Fibroblast of skin of right biceps (primary cell): ENCODE data around the gene SLC6A3.

ENCODE experiments used
- DNase-seq: peaks from one replicate; pipeline ENCODE4 v3.0.0-alpha.2; 2013

Gene SLC6A3

DNA sequence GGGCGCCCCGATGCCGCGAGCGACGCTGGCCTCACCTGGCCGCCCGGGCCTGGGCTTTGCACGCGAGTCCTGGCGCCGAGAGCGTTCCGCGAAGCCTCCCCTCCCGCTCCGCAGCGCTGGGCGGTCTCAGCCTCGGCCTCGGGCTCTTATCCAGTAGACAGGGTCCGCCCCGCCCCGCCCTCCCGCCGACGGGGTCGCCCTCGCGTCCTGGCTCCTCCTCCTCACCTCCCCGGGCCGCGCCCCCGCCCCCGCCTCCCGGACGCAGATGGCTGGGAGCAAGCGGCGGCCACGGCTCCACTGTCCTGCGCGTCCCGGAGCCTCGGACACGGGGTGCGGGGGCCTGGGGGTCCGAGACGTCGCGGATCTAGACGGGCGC, at the start of gene SLC6A3:
TSS of gene SLC6A3 (minus strand) at position 128 of the 376 bp plus-strand sequence. CDS start 2,243 bp downstream, outside the sequence.
- no peak for DNase-seq

DNA sequence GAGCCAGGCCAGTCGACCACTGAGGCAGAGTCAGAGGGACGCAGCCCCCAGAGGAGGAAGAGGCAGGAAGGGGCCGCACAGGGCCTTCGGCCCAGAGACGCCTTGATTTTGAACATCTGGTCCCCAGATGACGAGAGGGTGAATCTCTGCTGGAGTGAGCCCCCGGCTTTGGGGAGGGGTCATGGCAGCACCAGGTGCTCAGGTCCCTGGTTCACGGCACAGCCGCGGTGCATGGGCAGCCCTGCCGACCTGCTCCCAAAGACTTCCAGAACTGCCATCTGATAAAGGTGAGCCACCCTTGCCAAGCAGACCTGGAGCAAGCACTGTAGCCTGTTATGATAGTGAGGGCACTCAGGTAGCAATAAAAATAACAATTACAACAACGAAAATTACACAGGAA, 48.7 kb upstream of the SLC6A3 start:
- DNase-seq = no peak

DNA sequence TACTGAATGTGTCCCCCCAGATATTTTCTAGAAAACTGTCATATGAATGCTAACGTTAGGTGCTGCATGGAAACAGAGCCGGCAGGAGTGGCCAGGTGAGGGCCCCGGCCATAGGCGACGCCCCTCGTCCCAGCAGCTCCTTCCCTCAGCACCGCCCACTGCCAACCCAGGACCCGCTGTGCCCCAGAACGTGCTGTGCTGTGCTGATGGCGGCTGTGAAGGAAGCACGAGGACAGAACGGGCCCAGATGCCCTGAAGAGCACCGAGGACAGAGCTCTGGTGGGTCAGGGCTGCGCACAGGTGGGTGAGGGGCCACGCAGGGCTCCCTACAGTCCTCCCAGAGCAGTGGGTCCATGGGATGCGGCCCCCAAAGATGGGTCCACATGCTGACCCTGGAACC, 48.2 kb upstream of the SLC6A3 start:
- no peak for DNase-seq

DNA sequence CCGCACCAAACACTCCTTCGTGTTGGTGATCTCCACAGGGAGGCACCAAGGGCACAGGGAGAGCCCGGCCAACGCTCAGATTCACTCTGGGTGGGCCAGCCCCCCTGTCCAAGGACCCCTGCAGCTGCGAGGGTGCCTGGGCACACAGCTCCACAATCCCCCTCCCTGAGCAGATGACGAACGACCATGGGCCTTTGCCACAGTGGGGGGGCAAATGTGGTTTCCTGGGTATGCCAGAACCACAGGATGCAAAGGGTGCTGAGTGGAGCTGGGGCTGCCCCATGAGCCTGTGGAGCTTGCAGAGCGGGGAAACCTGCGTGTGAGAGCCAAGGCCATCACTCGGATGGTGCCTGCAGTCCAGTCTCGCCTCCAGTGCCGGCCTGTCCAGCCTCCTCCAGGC, 47.5 kb upstream of the SLC6A3 start:
- DNase-seq = no peak

DNA sequence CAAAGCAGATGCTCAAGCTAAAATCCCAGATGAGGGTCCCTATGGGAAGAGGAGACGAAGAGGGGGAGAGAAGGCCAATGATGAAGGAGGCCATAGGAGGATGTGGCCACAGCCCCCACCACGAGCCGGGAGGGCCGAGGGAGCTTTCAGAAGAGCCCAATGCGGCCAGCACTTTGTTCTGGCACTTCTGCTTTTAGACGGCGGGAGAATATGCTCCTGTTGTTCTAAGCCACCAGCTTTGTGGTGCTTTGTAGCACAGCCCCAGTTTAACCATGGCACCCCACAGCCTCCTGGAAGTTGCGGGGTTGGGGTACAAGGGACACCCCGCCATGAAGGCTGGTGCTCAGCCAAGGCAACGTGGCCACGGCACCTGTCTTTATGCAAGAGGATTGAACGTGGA, 45.1 kb upstream of the SLC6A3 start:
- DNase-seq = no peak

DNA sequence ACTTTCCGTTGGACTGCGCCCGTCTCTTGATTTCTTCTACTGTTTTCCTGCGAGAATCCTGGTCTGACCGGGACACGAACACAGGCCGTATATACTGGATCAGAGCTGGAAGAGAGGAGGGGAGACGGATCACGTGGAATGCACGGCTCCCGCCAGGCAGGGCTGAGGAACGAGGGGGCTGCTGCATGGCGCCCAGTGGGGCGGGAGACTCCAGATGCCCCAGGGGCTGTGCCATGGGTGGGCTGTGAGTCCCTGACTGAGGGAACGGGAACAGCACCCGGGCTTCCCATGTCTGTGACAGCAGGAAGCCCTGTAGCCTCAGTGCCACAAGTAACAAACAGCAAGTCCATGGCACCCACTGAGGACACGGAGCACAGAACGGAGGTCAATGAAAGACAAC, 44.5 kb upstream of the SLC6A3 start:
- no peak for DNase-seq

DNA sequence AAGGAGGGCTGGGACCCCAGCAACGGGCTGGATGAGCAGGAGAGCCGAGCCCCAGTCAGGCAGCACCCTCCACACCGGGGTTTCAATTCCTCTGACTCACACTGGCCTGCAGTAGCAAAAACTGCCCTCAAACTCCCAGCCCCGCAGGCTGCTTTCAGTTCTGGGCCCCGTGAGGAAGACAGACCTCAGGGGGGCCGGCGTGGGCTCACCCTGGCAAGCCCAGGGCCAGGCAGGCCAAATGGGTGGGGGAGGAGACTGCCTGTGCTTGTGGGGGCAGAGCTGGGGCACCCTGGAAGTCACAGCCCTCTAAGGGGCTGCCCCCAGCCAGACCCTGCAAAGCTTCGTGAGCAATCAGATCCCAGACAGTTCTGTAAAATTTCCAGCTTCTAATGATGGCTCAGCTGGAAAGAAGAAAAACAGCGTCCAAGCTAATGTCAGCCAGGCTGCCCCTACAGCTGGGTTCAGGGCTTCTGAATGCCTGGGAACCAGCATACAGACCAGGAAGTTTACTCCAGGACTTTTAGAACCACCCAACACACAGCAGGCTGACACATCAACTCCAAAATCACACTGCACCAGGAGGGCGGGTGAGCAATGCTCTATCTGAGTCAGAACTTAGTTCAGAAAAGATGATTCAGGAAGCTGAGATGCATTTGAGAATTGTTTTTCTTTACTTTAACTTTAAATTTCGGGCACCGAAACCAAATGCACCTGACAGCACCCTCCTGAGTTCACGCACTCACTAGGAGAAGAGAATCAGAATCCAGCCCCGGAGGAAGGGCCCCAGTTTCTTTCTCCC, 43.8 kb upstream of the SLC6A3 start:
- DNase-seq = peak; percentile 67

DNA sequence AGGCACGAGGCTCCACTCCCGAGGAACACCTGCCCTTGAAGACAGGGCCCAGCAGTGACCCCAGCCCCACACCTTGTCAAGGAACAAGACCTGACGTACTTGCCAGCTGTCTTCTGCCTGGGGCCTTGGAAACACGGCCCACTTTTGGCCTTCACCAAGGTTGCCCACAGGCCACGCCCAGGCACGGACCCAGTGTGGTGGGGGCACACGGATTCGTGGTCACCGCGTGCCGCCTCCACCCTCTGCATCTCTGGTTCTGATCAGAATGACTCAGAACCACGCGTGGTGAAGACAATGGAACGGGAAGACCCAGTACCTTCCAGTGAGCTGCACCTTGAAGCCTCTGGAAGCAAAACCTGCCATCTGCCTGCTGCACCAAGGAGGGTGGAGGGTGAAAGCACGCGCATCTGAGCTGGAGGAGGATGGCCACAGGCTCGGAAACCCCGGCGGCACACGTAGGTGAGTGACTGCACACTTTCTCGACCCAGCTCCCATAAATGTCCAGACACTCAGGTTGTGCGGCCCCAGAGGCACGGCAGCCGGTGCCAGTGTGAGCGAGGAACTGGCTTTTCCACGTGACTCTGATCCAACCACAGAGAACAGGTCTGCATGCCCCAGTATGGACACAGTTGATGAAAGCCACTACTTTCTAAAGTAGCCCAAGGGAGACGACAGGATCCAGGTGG, 42.0 kb upstream of the SLC6A3 start:
- DNase-seq = no peak

DNA sequence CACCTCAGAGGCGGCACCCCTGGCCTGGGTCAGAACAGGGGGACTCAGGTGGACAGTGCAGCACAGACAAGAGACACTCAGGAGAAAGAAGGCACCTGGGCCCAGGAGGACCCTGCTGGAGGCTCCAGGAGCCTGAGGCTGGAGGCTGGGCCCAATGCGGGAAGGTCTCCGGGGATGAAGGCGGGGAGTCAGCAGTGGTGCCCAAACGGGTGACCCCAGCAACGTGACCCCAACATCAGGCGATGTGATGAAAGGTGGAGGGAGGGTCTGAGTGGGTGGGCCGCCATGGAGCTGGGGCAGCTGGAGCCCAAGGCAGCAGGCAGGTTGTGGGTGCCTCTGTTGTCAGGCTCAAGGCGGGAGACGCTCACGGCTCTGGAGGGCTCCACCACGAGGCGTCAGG, 41.0 kb upstream of the SLC6A3 start:
- no peak for DNase-seq

DNA sequence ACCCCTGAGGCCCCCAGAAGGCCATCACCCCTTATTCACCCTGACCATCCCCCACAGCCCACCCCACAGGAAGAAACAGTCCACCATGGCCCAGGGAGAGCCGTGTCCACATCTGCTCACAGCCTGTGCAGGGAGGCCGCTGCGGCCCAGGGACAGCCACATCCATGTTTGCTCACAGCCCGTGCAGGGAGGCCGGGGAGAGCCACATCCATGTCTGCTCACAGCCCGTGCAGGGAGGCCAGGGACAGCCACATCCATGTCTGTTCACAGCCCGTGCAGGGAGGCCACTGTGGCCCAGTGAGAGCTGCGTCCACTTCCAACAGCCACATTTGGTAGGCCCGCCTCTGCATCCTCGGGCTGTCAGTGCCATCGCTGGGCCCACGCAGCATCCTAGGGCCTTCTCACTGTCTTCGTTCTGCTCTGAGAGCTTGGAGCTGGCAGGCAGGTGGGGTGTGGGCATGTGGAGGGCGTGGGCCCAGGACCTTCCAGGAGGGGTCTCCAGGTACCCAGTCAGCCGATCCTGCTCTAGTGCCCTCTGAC, 40.4 kb upstream of the SLC6A3 start:
- no peak for DNase-seq

DNA sequence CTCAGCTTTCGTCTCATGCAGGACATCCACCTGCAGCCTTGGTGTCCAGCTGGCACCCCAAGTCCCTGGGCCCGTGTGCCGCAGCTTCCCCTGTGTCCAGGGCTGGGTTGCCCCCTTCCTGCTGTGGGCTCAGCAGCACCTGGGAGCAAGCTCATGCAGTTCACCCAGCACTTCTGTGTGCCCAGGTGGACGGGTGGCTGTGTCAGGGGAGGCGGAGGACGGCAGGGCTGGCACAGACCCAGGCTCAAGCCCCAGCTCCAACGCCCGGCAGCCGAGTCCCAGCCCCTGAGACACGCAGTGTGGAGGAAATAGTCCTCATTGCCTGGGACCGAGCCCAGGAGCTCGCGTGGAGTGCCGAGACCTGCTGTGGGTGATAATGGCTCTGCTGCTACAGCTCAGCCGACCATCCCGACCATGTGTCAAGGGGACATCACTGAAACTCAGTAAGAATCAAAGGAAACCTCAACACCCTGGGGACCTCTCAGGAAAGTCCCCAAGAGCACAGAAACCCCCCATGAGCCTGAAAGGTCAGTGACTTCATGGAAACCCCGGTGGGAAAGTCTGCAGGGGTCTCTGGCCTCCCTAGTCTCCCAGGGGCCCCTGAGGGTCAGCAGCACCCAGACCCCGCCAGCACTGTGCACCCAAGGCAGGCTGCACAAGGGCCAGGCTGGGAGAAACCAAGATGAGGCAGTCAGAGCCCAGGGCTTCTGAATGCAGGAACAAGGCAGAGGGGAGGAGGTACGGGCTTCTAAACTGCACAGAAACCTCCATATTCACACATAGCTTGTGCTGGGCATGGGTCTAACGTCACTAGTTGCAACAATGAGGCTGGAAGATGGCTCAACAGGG, 39.7 kb upstream of the SLC6A3 start:
- DNase-seq = no peak

DNA sequence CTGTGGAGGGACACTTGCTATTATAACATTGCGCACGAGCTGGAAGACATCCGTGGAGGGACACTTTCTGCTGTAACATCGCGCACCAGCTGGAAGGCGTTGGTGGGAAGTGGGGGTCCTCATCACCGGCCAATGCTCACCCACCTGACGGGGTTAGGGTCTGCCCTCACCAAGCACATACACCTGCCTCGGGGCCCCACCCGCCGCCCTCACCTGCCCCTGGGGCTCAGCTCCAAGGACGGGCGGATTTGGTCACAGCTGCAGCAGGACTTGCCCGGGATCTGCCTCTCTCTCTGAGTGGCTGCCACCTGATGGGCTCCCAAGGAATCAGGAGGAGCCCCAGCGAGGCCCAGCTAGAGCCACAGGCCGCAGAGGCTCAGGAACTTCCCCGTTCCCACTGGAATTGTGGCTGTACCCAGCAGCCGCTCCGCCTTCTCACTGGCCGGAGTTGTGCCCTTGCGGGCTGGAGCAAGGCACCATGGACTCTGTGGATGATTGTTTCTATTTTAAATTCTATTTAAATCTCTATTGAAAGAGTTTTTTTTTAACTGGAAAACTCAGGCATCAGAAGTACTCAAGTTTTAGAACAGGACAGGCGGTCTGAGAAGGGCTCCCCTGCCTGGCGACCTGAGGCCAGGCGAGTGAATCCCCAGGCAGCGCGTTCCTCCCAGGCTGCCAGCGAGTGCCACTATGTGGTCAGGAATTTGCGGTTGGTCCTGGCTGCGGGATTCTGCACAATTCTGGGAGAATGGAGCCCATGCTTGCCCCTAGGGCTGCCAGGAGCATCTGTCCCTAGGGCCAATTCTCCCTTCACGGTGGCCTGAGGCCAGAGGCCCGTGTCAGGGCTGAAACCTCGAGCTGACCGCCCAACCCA, 38.9 kb upstream of the SLC6A3 start:
- no peak for DNase-seq

DNA sequence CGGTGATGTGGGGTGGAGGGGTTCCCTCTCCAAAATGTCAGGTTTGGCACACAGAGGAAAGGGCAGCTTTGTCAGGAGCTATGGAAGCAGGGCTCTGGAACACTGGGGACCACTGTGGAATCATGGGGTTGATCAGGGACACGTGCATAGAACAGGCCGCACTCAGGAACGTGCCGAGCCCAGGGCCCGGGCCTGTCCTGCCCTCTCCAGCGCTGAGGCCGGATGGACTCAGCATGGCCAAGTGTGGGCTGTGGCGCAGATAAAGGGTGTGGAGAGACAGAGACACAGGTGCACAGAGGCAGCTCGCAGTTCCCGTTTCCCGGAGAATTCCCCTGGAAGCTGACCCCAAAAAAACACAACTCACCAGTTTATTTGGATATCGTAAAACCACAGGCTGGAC, 37.8 kb upstream of the SLC6A3 start:
- no peak for DNase-seq

DNA sequence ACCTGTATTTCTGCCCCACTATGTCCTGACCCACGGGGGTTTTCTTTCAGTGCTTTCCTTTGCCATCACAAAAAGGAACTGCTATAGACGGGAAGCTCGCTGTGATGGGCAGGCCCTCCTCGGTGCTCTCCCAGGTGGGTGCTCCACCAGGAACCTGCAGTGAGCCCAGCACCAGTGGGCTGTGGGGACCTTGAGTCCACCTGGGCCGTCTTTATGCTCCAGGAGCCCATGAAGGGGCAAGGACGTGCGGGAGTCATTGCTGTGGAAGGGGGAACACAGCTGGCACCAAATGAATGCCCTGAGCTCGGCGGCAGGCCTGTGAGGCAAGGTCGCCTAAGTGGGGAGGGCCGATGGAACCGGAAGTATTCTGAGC, 36.7 kb upstream of the SLC6A3 start:
- no peak for DNase-seq

DNA sequence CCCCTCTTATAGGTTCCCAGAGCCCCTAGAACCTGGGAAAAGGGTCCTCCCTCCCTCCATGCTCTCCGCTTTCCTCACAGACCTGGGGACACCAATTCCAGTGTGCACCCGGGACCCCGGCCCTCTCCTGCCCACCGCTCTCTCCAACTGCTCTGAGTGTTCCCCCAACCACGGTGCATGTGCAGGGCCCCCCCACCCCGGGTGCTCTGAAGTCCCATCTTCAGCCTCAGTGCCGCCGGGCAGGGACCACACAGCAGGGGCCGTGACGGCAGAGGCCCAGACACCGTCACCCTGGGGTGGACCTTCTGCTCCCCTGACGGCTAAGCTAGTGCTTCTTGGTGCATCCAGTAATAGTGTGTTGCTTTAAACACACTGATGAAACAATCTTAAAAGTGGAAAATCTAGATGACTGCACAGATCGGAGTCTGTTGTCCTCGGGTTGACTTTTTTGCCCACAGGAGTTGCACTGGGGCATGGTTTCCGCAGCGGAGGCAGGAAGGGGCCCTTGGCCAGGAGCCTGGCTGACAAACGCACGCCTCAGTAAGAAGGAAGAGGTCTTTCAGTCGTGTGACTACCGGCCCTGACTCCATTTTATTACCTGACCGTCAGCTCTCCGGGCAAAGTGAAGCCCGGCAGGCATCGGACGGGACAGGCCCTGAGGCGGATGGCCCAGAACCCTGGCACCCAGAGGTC, 36.2 kb upstream of the SLC6A3 start:
- no peak for DNase-seq

DNA sequence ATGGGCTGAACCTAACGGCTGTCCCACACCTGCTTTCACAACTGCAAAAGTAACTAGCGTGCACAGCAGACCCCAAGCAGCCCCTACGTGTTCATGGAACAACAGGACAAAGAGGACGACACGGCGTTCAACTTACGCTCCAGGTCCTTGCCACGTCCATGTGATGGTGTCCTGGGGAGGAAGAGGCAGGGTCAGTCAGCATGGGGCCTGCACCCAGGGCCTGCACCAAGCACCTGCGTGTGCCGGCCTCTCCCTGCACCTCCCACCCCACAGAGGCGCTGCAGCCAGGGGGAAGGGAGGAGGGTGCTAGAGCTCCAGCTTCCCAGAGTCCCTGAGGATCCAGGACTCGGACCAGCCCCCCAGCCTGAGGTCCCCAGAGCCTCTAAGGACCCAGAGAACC, 35.6 kb upstream of the SLC6A3 start:
- DNase-seq = no peak

DNA sequence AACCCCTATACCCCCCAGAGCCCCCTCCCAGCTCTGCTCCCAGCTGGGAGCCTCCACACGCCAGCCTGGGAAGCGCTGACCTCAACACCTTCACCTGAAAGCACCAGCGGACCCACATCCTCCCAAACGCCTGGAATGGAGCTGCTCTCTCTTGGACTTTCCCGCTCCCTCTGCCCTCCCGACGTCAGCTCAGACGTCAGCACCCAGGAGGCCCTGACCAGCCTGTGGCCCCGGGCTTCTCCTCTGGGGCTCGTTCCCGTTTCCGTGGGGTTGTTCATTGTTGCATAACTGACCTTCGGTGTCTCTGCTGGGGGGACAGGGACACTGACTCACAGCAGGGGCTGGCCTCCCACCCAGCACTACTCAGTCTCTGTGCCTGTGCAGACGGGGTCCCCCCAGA, 35.0 kb upstream of the SLC6A3 start:
- DNase-seq = no peak

DNA sequence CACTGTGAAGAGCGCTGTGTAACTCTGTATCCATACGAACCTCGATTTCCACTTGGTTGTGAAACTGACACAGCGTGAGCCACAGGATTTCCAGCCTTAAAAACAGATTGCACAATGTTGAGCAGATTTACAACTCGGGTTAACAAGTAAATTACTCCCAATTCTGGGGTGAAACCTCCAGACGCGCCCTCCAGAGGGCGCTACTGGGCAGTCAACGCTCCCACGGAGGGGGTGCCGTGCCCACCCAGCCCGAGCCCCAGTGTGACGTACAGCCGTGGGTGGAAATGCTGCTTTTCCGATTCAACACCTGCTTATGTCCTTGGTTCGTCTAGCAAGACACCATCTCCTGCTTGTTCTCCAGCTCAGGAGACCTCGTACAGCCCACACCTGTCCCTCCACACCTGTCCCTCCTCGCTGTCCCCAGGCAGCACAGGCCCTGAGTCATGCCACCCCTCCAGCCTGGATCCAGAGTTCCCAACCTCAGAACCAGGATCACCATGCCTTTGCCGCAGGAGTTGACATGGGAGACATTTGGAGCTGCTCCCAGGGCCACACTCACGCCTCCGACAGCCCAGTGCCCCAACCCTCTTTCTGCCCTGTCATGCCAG, 34.4 kb upstream of the SLC6A3 start:
- peak; percentile 20 for DNase-seq

DNA sequence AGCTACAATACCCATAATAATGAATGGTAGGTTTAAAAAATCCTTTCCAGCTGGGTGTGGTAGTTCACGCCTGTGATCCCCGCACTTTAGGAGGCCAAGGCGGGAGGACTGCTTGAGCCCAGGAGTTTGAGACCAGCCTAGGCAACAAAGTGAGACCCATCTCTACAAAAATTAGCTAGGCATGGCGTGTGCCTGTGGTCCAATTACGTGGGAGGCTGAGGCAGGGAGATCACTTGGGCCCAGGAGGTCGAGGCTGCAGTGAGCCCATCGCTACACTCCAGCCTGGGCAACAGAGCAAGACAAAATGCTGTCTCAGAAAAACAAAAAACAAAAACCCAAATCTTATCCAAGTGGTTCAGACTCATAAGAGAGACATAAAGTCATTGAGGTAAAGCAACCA, 33.8 kb upstream of the SLC6A3 start:
- no peak for DNase-seq

DNA sequence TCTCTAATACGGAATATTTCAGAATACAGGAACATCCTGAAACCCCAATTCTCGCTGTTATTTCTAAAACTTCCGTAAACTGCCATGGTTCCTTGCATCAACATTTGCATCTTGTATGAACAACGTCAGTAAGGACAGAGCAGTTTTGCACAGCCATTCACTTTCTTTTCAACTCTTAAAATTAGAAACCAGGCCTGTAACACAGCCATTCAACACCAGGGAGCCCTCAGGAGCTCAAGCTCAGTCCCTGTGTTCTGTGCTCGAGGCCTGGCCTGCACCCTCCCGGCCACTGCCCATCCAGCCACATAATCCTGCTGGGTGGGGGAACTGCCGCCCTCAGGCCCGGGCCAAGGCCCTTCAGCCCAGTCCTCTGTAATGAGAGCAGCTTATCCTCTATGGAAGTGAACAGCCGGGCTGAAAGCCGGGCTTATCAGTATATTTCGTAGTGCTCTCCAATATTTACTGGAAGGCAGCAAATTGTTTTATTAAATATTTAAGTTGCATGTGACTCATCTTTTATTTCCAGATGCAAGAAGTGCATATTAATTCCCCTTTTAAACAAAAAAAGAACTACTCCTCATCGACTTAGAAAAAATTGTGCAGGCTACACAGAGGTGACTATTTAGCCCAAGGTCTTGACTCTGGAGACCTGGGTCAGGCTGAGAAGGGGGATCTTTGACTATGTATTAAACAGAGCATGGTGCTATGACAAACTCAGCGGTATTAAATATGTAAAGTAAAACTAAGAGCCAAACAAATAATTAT, 33.2 kb upstream of the SLC6A3 start:
- DNase-seq = no peak

DNA sequence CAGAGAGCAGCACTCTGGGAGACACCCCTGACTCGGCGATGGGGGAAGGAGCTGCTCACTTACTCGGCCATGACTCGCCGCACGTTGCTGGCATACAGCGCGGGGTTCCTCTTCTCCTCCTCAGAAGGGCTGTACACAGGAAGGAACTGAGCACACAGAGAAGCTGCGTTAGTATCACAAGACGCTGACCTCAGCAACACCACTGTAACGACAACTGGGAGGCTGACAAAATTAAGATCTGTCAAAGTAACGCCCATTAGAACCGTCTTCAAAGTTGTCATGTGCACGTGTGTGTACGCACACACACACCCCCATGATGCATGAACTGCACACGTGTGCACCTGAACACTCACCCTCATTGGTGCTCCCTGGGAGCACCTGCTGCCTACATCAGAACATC, 32.1 kb upstream of the SLC6A3 start:
- peak; percentile 43 for DNase-seq
